ENCODE data around the gene CACNA2D3. TPM values are rescaled to one million over a fixed set of nuclear protein-coding genes. Genes with fewer than 3 reads are reported as not detected.

The CACNA2D3 gene
- total RNA-seq, 1 donor from 2014 or later, result 35.5 TPM

- intact Hi-C loops (cut with DNase I), result no loop called here
- no peak for DNase-seq
- ATAC-seq (ENCODE audit: poor library complexity), result no peak
Measured at GRCh38 chr3:54243056-54243931, 120.9 kb downstream of the CACNA2D3 start.

DNA sequence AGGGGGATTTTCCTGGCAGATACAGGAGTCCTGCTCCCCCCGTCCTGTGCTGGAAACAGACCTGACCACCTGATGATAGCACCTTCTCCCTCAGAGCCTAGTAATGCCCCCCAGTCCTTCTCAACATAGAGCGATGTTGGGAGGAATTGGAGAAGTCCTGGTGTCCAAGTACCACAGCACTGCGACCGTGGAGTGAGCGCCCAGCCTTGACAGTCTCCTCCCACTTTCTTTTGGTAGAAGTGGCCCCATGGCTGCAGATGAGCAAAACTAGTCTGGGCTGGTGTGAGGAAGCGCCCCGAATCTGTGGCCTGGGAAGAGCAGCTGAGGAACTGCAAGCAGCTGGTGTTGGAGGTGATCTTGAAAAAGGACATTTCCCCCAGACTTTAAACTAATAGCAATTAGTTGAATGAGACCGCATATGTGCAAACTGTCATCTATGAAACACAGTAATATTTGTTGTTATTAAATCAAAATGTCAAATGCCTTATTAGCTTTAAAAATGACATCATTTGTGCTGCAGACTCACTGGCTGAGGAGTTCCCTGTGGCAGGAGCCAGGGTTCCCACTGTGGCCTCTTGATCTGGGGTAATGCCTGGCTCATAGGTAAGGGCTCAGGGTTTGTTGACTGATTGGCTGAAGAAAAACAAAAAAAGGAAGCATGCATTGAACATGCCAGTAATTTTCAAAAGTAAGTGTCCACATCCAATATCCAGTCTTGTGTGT lies 121.8 kb downstream of the CACNA2D3 start:
- no peak for ATAC-seq (ENCODE audit: poor library complexity)
- intact Hi-C loops (cut with DNase I), result no loop called here

GRCh38 chr3:54251705-54252104 lies 129.4 kb downstream of the CACNA2D3 start:
- no peak for DNase-seq
- intact Hi-C loops (cut with DNase I), result no loop called here
- ATAC-seq (ENCODE audit: poor library complexity), result no peak

More for the DNA sequence above, 121.8 kb downstream of the CACNA2D3 start:
- DNase-seq, result no peak

DNA sequence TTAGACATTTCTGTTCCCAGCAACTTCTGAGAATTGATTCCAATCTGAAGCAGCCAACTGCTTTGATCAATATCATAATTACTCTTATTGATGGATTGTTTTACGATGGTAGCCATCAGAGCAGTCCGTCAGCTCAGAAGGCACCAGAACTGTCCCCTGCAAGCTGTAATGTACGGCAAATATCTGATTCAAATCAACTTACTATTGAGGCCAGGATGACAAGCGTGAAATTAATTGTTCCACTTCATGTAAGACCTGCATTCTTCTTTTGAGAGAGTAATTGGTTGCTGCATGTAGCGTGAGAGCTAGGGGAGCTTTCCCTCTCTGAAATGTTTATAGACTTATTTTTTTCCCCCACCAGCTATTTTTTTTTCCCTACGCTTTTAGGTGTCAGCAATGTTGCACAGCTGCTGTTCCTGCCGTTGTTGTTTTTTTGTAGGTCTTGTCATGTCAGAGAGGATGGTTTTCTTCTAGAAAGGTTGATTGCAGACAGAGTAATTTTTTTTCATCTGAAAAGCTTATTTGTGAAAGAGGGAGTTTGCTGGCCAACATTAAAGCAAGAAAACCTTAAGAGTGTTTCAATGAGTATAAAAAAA lies 134.9 kb downstream of the CACNA2D3 start:
- no peak for ATAC-seq (ENCODE audit: poor library complexity)
- no peak for DNase-seq
- intact Hi-C loops (cut with DNase I), result no loop called here

GRCh38 chr3:54259636-54260035 lies 137.3 kb downstream of the CACNA2D3 start:
- no peak for DNase-seq
- ATAC-seq (ENCODE audit: poor library complexity), result no peak
- intact Hi-C loops (cut with DNase I), result no loop called here

DNA sequence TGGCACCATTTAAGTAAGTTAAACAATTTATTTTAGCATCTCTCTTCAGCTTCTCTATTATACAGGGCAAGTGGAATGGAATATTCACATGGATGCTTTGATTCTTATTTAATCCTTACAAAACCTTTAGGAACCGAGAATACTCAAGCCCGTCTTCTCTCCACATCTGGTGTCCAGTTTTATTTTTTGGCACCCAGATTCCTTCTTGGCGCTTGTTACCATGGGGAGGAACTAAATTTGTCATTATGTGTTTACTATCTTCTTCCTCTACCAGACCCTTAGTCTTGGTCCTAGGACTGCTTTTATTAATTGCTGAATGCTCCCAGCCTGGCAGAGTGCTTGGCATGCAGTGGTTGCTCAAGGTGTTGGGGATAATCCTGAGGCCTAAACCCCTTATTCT lies 138.8 kb downstream of the CACNA2D3 start:
- no peak for DNase-seq
- no peak for ATAC-seq (ENCODE audit: poor library complexity)
- intact Hi-C loops (cut with DNase I), result no loop called here

DNA sequence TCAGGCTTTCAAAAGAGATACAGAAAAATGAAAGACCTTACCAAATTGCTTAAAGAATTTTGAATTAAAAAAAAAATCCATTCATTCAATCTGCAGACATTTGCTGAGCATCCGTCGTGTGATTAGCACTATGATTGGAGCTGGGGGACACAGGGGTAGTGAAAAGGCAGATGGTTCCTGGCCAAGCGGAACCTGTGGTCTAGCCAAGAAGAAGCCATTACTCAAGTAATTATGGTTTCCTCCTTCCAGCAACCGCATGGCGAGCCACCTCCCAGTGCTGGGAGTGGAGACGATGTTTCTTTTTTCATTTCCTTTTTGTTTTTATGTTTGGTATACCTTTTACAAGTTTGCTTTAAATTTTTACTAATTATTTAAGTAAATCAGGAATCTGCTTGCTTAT lies 140.2 kb downstream of the CACNA2D3 start:
- intact Hi-C loops (cut with DNase I), result no loop called here
- DNase-seq, result no peak
- no peak for ATAC-seq (ENCODE audit: poor library complexity)

DNA sequence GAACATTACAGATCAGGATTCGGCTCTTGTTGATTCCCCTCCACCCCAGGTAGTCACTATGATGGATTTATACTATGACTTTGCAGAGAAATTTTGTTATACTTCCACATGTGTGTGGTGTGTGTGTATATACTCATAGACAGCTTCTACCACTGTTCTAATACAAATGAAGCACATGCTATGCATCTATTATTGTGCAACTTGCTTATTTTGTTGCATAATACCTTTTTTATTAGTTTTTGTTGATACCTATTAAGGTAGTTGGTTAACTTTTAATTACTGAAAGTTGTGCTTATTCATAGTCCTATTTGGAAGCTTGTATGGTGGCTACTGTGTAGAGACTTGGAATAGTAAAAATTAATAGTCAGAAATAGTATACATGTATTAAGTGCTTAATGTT lies 140.6 kb downstream of the CACNA2D3 start:
- intact Hi-C loops (cut with DNase I), result no loop called here
- ATAC-seq (ENCODE audit: poor library complexity) (no peak), DNase-seq (no peak)

DNA sequence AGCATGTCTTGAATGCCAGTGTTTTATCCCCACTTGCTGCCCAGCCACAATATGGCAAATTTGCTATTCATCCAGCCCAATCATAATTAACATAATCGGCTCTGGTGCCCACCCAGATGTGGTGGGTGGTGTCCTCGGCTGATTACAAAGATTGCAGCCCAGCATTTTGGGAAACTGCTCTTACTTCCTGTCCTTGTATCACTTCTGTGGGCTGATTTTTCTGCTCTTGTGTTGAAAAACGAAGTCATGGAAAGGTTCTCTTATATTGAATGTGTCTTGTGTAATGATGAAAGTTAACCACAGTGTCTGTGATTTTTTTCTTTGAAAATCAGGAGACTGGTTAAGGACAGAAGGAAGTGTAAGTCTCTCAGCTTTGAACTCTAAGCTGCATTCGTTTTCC lies 141.7 kb downstream of the CACNA2D3 start:
- DNase-seq (no peak), ATAC-seq (ENCODE audit: poor library complexity) (no peak)
- intact Hi-C loops (cut with DNase I), result no loop called here

DNA sequence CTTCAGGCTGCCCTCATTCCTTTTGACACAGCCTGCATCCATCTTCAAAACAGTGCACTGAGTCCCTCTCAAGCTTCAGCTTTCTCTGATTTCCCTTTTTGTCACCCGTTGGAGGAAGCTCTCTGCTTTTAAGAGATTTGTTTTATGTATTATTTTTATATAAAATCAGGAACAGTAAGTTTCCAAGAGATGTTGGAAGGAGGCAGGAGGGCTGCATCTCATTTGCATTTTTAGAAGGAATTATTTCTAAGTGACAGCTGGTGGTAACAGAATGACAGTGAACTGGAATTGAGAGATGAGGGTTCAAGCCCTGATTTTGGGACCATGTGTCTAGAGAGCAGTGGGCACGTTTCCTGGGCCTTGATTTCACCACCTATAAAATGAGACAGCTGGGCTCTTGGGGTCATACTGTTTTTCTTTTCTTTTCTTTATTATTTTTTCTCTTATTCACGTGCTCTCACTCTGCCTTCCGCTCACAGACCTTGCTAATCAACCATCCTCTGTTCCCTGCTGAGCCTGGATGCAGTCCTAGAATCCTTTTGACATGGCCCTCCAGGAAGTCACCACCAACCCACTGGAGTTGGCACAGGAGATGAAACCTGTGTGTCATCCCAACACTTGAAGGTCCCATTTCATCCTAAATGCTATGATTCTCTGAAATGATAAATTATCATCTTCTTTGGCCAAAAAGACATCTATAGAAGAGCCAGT lies 148.6 kb downstream of the CACNA2D3 start:
- ATAC-seq (ENCODE audit: poor library complexity) (no peak), DNase-seq (no peak)
- intact Hi-C loops (cut with DNase I), result no loop called here

DNA sequence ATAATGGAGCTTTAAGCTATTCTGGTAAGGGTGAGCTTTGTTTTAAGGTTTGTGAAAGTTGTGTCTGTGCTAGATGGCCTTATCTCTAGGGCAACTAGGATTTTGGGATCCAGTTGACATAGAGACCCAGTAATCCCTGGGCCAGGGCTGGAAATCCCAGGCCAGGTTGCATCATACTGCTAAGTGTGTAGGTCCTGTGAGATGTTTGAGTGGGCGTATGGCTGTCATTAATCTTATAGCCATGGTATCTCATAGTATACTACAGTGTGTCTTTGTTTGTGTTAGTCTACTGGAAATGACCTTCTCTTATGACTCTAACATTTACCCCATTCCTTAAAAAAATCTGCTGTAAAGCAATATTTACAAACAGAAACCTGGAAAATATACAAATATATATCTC lies 151.4 kb downstream of the CACNA2D3 start:
- DNase-seq (no peak), ATAC-seq (ENCODE audit: poor library complexity) (no peak)
- intact Hi-C loops (cut with DNase I), result no loop called here

DNA sequence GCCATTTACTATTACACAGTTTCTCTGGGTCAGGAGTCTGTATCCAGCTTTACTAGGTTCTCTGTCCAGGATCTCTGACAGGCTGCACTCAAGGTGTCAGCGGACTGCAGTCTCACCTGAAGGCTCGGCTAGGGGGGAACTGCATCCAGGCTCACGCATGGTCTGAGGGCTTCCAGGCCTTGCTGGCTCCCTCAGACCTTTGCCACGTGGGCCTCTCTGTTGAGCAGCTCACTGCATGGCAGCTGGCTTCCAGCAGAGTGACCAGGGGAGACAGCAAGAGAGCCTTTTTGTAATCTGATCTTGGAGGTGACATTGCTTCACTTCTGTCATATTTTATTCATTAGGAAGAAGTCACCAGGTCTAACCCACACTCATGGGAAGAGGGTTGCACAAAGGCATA lies 152.3 kb downstream of the CACNA2D3 start:
- DNase-seq (no peak), ATAC-seq (ENCODE audit: poor library complexity) (no peak)
- intact Hi-C loops (cut with DNase I), result no loop called here

- DNase-seq (no peak), ATAC-seq (ENCODE audit: poor library complexity) (no peak)
- intact Hi-C loops (cut with DNase I), result no loop called here
Measured at GRCh38 chr3:54279005-54279583, 156.7 kb downstream of the CACNA2D3 start.

DNA sequence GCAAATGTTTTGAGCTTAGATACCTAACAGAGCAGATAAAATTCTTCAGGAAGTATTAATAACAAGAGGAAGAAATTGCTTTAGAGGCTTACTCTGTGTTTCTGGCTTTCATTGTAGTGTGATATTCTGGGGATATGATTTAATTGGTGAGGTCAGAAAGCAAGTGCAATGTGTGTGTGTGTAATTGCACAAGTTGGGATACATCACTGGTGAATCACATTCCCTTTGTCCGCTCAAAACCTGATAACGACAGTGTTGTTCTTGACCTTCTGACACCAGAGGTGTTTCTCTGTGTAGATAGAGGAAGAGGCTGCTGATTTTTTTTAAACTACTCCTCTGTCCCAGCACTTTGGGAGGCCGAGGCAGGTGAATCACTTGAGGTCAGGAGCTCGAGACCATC lies 161.1 kb downstream of the CACNA2D3 start:
- intact Hi-C loops (cut with DNase I), result no loop called here
- DNase-seq, result no peak
- no peak for ATAC-seq (ENCODE audit: poor library complexity)

GRCh38 chr3:54294214-54294613 lies 171.9 kb downstream of the CACNA2D3 start:
- ATAC-seq (ENCODE audit: poor library complexity) (no peak), DNase-seq (no peak)
- intact Hi-C loops (cut with DNase I), result no loop called here

DNA sequence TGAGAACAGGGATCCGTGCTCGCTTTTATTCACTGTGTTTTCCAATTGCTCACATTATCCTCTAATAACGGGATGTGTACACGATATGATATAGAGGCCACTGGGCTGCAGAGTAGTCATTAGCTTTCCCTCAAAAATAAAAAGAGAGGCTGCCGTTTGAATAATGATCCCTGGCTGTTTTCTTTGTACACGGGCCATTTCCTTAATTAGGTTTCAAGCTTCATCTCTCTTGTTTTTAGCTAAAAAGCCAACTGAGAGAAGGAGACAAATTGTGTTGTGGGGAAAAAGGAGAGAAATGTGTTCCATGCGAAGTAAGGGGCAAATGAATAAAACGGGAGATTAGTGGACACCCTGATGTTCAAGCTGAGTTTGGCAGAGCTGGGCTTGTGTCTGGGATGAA lies 174.2 kb downstream of the CACNA2D3 start:
- ATAC-seq (ENCODE audit: poor library complexity) (no peak), DNase-seq (no peak)
- intact Hi-C loops (cut with DNase I), result no loop called here

DNA sequence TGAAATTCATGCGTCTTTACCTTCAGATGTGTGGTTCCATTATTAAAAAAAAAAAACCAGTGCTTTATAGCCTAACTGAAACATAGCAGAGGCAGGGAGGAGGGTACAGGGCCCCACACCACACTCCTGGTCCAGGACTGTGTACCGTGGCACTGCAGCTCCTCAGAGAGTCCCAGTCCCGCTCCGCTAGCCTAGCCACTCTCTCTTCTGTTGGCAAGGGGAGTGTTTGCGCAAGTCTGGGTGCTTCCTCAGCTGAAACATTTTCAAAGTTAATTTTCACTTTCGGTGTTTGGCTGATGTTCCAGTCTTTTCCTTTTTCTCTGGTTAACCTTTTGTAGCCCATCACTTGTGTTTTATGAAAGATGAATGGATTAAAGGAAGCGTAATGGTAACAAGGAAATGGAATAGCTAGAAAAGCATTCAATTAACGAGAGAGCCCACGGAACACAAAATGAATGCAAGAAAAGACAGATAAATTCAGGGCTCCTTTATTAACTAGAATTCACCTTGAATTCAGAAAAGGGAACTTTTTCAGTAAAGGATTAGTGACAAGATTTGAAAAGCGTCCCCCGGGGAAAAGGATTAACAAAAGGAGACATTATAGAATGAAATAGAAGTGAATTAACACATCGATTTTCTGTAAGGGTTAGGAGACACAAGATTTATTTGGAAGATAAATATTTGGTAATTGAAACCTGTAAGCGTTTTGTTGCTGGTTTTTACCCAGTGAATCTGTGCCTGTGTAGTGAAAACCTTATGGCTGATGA lies 177.0 kb downstream of the CACNA2D3 start:
- DNase-seq, result no peak
- ATAC-seq (ENCODE audit: poor library complexity), result no peak
- intact Hi-C loops (cut with DNase I), result no loop called here
